Colonic mucosa (tissue), 4 donors: ENCODE results near the gene NUBPL. TPM values are rescaled to one million over a fixed set of nuclear protein-coding genes. Genes with fewer than 3 reads are reported as not detected.

Experiments
- DNase-seq: peaks from one replicate; pipeline ENCODE4 v3.0.0-alpha.2; 2020
- H3K27ac ChIP-seq: fragments of 200-600 bp; one replicate; pipeline ENCODE4 v1.8.0; 2021
- H3K27me3 ChIP-seq: fragments of 200-600 bp; one replicate; pipeline ENCODE4 v1.8.0; 2021
- H3K36me3 ChIP-seq: fragments of 200-600 bp; one replicate; pipeline ENCODE4 v1.8.0; 2021
- H3K4me1 ChIP-seq: fragments of 200-600 bp; one replicate; pipeline ENCODE4 v1.8.0; 2021; ENCODE audit warnings: mild to moderate bottlenecking
- H3K4me3 ChIP-seq: fragments of 200-600 bp; one replicate; pipeline ENCODE4 v1.8.0; 2021
- H3K9ac ChIP-seq, 2 donors: one replicate each; pipeline ENCODE4 v1.7.0; 2013; ENCODE audit warnings: control low read depth in 2 of 2, low read depth in 2 of 2, low read length in 2 of 2
- H3K9me3 ChIP-seq: fragments of 200-600 bp; one replicate; pipeline ENCODE4 v1.8.0; 2021
- intact Hi-C: fragments of 100-400 bp; cut with DNase I; formaldehyde crosslinking; loops from one replicate; pipeline ENCODE4 v1.14.1; 2022
- total RNA-seq, 2 donors: library from RNA; stranded (reverse); fragmentation: NEBNext Ultra II Directional in 1 of 2; extraction: Animal tissue kit (Norgen Biotek cat#: 25700) in 1 of 2; gene quantifications; one replicate each; pipeline ENCODE4 v1.2.1, GENCODE V29; 2021
- TF ChIP-seq, protein P1 (sequence below): fragments of 200-600 bp; IDR thresholded peaks from one replicate; pipeline ENCODE4 v1.8.0; 2022; ENCODE audit warnings: antibody characterized with exemption, mild to moderate bottlenecking
- donor health status: healthy.
- donor health status: DM: no; HTN: no; CAD: no.
- donor health status: DM: no; HTN: no; CAD: no.

NUBPL gene
- total RNA-seq, 2 donors from 2014 or later: 13.3 to 14.0 TPM

DNA sequence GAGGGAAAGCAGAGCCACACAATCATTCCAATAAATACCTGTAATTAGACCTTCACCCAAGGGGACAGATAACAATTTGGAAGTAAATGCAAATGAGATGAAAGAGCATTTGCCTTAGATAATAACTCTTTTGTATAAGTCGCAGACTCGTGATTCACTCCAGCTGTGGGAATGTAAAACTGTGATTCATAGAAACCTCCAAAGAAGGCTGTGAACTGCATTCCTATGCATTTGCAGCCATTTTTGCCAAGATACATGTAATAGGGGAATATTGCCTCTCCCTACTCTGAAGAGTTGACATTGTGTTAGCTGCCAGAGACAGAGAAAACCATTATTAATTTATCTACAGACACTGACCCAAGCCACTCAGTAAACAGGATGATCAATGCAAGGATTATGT is 334.0 kb downstream of the NUBPL start:
- TF ChIP-seq, protein P1, sequence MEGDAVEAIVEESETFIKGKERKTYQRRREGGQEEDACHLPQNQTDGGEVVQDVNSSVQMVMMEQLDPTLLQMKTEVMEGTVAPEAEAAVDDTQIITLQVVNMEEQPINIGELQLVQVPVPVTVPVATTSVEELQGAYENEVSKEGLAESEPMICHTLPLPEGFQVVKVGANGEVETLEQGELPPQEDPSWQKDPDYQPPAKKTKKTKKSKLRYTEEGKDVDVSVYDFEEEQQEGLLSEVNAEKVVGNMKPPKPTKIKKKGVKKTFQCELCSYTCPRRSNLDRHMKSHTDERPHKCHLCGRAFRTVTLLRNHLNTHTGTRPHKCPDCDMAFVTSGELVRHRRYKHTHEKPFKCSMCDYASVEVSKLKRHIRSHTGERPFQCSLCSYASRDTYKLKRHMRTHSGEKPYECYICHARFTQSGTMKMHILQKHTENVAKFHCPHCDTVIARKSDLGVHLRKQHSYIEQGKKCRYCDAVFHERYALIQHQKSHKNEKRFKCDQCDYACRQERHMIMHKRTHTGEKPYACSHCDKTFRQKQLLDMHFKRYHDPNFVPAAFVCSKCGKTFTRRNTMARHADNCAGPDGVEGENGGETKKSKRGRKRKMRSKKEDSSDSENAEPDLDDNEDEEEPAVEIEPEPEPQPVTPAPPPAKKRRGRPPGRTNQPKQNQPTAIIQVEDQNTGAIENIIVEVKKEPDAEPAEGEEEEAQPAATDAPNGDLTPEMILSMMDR: no peak
- intact Hi-C loops: no loop called here
- no peaks in the 10 kb centered on the region for H3K36me3 ChIP-seq
- DNase-seq: no peak
- H3K4me1 ChIP-seq: no peaks in the 10 kb centered on the region
- no peak overlapping the region for H3K4me3 ChIP-seq
- no peaks in the 10 kb centered on the region for H3K9me3 ChIP-seq
- no peak overlapping the region for H3K27ac ChIP-seq
- H3K9ac ChIP-seq: no peak overlapping the region
- no peaks in the 10 kb centered on the region for H3K27me3 ChIP-seq

DNA sequence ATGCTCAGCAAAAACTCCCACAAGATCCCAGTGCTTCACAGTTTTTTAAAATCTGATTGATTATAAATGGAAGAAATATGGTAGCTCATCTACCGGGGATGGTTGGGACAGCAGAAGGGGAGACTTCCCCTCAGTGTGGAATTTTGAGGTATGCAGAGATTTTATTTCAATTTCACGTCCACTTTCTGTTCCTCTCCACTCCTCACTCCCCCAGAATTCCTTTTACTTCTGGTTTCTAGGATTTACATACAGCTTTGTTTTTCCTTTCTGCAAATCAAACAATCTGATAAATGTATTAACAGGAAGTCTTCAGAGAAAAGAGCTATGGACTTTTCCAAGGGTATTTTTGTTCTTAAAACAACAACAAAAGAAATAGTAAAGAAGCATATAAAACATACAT is 334.4 kb downstream of the NUBPL start:
- Histone ChIP-seq H3K27ac (no peak overlapping the region), H3K27me3 (no peaks in the 10 kb centered on the region), H3K36me3 (no peaks in the 10 kb centered on the region), H3K4me3 (no peak overlapping the region), H3K9ac (no peak overlapping the region), H3K9me3 (no peaks in the 10 kb centered on the region), H3K4me1 (no peaks in the 10 kb centered on the region)
- no peak for DNase-seq
- TF ChIP-seq, protein P1: no peak
- intact Hi-C loops: no loop called here

DNA sequence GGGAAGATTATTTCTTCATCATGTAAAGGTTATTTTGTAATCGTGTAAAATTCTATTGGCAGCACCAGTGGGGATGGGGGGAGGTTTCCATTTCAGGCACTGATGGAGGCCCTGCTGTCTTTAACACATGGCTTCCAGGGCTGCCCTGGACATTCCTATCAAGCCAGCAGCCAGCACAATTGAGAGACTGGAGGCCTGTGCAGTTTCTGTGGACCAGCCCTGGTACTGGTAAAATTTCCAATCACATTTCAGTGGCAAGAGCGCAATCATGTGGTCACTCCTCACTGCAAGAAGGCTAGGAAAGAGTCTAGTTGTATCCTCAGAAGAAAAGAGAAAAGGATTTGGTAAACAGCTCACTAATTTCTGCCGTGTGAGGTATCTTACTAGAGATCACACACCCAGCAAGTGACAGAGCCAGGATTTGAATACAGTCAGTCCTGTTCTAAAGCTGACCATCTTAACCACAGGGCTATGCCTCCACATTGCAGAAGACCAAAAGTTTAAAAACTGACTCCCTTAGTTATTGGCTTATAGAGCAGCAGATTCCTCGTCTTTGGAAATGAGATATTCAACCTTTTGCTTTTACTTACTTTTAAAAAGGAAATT is 336.5 kb downstream of the NUBPL start:
- no peak overlapping the region for H3K4me3 ChIP-seq
- no peaks in the 10 kb centered on the region for H3K27me3 ChIP-seq
- no peaks in the 10 kb centered on the region for H3K4me1 ChIP-seq
- no peaks in the 10 kb centered on the region for H3K36me3 ChIP-seq
- H3K9ac ChIP-seq: no peak overlapping the region
- TF ChIP-seq, protein P1: no peak
- no peak overlapping the region for H3K27ac ChIP-seq
- intact Hi-C loops: no loop called here
- H3K9me3 ChIP-seq: no peaks in the 10 kb centered on the region
- no peak for DNase-seq

DNA sequence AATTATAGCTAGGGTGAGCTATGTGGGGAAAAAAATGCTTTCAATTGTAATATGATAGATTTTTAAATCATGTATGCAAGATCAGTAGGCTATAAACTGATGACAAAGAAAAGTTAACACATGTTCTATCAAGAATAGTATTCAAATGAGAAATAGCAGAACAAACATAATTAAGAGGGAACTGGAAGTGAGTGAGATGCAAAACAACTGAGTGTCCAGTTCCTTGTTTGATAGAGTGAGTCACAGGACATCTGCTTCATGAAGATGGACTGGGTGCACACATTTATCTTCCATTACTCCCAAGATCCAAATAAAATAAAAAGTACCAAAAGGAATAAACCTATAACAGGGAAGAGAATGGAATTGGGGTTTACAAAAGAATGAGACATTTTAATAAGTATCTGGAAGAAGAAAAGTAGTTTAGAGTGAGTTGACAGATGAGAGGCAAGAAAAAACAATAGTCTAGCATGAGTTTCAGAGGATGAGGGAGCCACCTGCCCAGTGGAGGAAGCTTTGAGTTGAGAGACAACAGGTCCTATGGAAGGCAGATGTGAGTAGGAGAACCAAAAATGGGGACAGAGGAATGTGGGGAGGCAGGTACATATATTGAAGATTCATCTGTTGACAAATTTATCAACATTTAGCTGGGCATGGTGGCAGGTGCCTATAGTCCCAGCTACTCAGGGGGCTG is 337.8 kb downstream of the NUBPL start:
- no peak overlapping the region for H3K9ac ChIP-seq
- no peaks in the 10 kb centered on the region for H3K9me3 ChIP-seq
- no peak overlapping the region for H3K4me3 ChIP-seq
- H3K27me3 ChIP-seq: no peaks in the 10 kb centered on the region
- no peaks in the 10 kb centered on the region for H3K4me1 ChIP-seq
- intact Hi-C loops: no loop called here
- H3K27ac ChIP-seq: no peak overlapping the region
- H3K36me3 ChIP-seq: no peaks in the 10 kb centered on the region
- TF ChIP-seq, protein P1: no peak
- no peak for DNase-seq

DNA sequence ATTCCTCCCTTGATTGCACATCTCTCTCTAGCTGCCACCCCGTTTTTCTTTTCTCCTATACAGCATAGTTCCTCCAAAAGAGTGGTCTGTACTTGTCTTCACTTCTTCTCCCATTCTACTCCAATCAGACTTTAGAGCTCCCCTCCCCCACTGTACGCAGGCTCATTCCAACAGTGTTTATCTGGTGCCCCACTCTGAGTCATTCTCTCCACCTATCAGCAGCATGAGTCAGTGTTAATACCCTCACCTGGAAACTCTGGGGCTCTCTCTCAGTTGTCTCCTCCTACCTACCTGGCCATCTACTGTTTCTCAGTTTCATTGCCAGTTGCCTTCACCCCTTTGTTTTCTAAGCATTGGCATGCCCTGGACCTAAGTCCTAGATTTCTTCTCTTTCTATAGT is 340.8 kb downstream of the NUBPL start:
- Histone ChIP-seq H3K4me3 (no peak overlapping the region), H3K4me1 (no peaks in the 10 kb centered on the region), H3K9ac (no peak overlapping the region), H3K36me3 (no peaks in the 10 kb centered on the region), H3K9me3 (no peaks in the 10 kb centered on the region), H3K27me3 (no peaks in the 10 kb centered on the region), H3K27ac (no peak overlapping the region)
- DNase-seq: no peak
- TF ChIP-seq, protein P1: no peak
- intact Hi-C loops: no loop called here
